HCT116 (cell line): ENCODE measurements around the gene CAMKMT.

Source experiments
- CEBPB ChIP-seq: IDR thresholded peaks from 2 replicates; pipeline ENCODE4 v1.6.1; 2012; ENCODE audit warnings: low read depth
- TF ChIP-seq, protein P1 (sequence below), 3 experiments: fragments of 200-600 bp in 1 of 3; sonication (generic) in 1 of 3; IDR thresholded peaks in 2 of 3; conservative IDR thresholded peaks in 1 of 3; 2 replicates each; pipeline ENCODE4 v1.5.1; 2012 to 2017; ENCODE audit warnings: low read depth in 2 of 3, low read length in 2 of 3, antibody characterized with exemption in 1 of 3, borderline replicate concordance in 1 of 3, control low read depth in 1 of 3, mild to moderate bottlenecking in 1 of 3, mixed read lengths in 1 of 3, mixed run types in 1 of 3, moderate library complexity in 1 of 3; ENCODE audit not compliant: insufficient read depth in 1 of 3

DNA sequence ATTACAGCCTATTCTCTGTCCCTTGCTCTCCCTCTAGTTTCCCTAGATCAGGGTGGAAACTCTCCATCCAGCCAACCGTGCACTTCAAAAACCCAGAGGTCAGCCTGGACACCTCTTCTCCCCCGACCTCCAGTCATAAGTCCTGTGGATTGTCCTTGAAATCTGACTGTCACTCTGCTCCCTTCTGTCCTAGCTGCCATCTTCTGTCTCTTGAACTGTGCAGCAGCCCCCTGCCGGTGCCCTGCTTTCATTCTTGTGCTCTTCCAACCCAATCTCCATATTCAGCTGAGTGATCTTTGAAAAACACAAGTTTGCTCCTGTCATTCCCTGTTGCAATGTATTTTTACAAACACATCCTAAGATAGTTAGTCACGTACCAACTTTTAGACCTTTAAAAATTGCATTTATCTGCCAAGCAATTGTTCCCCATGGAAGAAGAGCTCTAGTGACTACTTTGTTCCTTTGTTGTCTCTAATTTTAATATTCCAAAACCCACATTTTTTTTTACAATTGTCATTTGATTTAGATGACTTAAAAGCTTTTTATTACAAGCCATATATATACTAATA lies 254.3 kb downstream of the CAMKMT start:
- no peak for TF ChIP-seq CEBPB
- TF ChIP-seq, protein P1, sequence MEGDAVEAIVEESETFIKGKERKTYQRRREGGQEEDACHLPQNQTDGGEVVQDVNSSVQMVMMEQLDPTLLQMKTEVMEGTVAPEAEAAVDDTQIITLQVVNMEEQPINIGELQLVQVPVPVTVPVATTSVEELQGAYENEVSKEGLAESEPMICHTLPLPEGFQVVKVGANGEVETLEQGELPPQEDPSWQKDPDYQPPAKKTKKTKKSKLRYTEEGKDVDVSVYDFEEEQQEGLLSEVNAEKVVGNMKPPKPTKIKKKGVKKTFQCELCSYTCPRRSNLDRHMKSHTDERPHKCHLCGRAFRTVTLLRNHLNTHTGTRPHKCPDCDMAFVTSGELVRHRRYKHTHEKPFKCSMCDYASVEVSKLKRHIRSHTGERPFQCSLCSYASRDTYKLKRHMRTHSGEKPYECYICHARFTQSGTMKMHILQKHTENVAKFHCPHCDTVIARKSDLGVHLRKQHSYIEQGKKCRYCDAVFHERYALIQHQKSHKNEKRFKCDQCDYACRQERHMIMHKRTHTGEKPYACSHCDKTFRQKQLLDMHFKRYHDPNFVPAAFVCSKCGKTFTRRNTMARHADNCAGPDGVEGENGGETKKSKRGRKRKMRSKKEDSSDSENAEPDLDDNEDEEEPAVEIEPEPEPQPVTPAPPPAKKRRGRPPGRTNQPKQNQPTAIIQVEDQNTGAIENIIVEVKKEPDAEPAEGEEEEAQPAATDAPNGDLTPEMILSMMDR (IDR thresholded peaks at IDR 0.05 in 2 of 3, conservative IDR thresholded peaks at IDR 0.05 in 1 of 3; ENCODE audit: borderline replicate concordance in 1 of 3, insufficient read depth in 1 of 3, low read depth in 2 of 3, low read length in 2 of 3) = no peak
